K562 (cell line): ENCODE data around the gene PAIP1. TPM values are rescaled to one million over a fixed set of nuclear protein-coding genes. Genes with fewer than 3 reads are reported as not detected.

Source experiments
- ATAC-seq: fragments of 200-7000 bp; cut with Tn5 transposase; 3 replicates; pipeline ENCODE4 v1.9.1; 2020; ENCODE audit warnings: moderate library complexity
- BruUV-seq: library from RNA; stranded (reverse); fragments of 400-500 nt; replicated peaks from 2 replicates; lab custom pipeline; 2021; lab: Mats Ljungman, UMichigan
- CTCF ChIA-PET: fragments of 300-600 bp; formaldehyde crosslinking; extraction: SDS; loops from one replicate; lab custom pipeline; 2021; ENCODE audit warnings: low intra/inter-chr PET ratio; lab: Yijun Ruan, JAX
- POLR2A ChIA-PET: fragments of 300-600, 350-650 bp; sonication (Branson Sonifier 250); formaldehyde crosslinking; extraction: SDS; loops from one replicate; lab custom pipeline; 2021; ENCODE audit warnings: antibody characterized with exemption, inconsistent platforms; lab: Yijun Ruan, JAX
- DNase-seq, 4 experiments: peaks; one replicate each; pipeline versions ENCODE4 v3.0.0 to v3.0.0-alpha.2; 2011 to 2018; ENCODE audit warnings: low spot score in 3 of 4, mixed read lengths in 3 of 4; ENCODE audit errors: extremely low read depth in 1 of 4
- FAIRE-seq: peaks from 2 replicates; lab custom pipeline; 2011; peaks lifted over from hg19 to GRCh38; lab: Jason Lieb, UNC
- H2AFZ ChIP-seq: 2 replicates; pipeline ENCODE4 v1.6.0; 2011; ENCODE audit warnings: low read depth, low read length, control low read depth, inconsistent platforms
- H3K27ac ChIP-seq: fragments of 200-600 bp; 3 replicates; pipeline ENCODE4 v1.8.0; 2011; ENCODE audit warnings: low read depth, mild to moderate bottlenecking, control low read depth, inconsistent platforms, low read length, moderate library complexity, mixed read lengths; ENCODE audit errors: extremely low read depth
- H3K27me3 ChIP-seq, 2 experiments: fragments of 300-600 bp in 1 of 2; 2 replicates in 1 of 2; 3 replicates in 1 of 2; pipeline versions ENCODE4 v1.6.0 to v1.8.0; 2011; ENCODE audit warnings: inconsistent platforms in 2 of 2, low read length in 2 of 2, mild to moderate bottlenecking in 1 of 2, mixed read lengths in 1 of 2, moderate library complexity in 1 of 2; ENCODE audit not compliant: control insufficient read depth in 2 of 2, insufficient read depth in 2 of 2
- H3K36me3 ChIP-seq: fragments of 300-600 bp; 3 replicates; pipeline ENCODE4 v1.8.0; 2011; ENCODE audit warnings: mild to moderate bottlenecking, low read length, inconsistent platforms; ENCODE audit not compliant: control insufficient read depth, insufficient read depth
- H3K4me1 ChIP-seq, 2 experiments: fragments of 200-600 bp in 1 of 2; replicated peaks in 1 of 2; 2 replicates in 1 of 2; 3 replicates in 1 of 2; pipeline versions ENCODE4 v1.5.1 to v1.8.0; 2011; ENCODE audit warnings: inconsistent platforms in 2 of 2, low read length in 2 of 2, mild to moderate bottlenecking in 1 of 2, mixed read lengths in 1 of 2, moderate library complexity in 1 of 2; ENCODE audit not compliant: control insufficient read depth in 2 of 2, insufficient read depth in 2 of 2
- H3K4me2 ChIP-seq: 2 replicates; pipeline ENCODE4 v1.6.1; 2011; ENCODE audit warnings: low read length, control low read depth, inconsistent platforms, mixed read lengths; ENCODE audit not compliant: insufficient read depth
- H3K4me3 ChIP-seq: fragments of 200-600 bp; sonication (generic), shearing (Covaris generic); 2 replicates; pipeline ENCODE4 v1.5.1; 2016; ENCODE audit warnings: control low read depth, inconsistent platforms
- H3K79me2 ChIP-seq: fragments of 200-600 bp; 3 replicates; pipeline ENCODE4 v1.8.0; 2011; ENCODE audit warnings: low read length, inconsistent platforms; ENCODE audit not compliant: control insufficient read depth, insufficient read depth
- H3K9ac ChIP-seq, 2 experiments: 2 replicates each; pipeline versions ENCODE4 v1.6.0 to v1.6.1; 2011; ENCODE audit warnings: low read depth in 2 of 2, low read length in 2 of 2, control low read depth in 1 of 2, inconsistent platforms in 1 of 2, mild to moderate bottlenecking in 1 of 2, mixed read lengths in 1 of 2; ENCODE audit not compliant: insufficient read depth in 1 of 2
- H3K9me1 ChIP-seq: one replicate; pipeline ENCODE4 v1.6.0; 2011; ENCODE audit warnings: inconsistent platforms, mild to moderate bottlenecking, low read length, moderate library complexity; ENCODE audit not compliant: control insufficient read depth, insufficient read depth
- H3K9me3 ChIP-seq: replicated peaks from 2 replicates; pipeline ENCODE4 v1.5.1; 2011; ENCODE audit warnings: low read depth, low read length, inconsistent platforms; ENCODE audit not compliant: control insufficient read depth, insufficient read depth
- H4K20me1 ChIP-seq: replicated peaks from 2 replicates; pipeline ENCODE4 v1.6.1; 2011; ENCODE audit warnings: low read length, inconsistent platforms, mixed read lengths; ENCODE audit not compliant: control insufficient read depth, insufficient read depth
- HNRNPK ChIP-seq: fragments of 200-400 bp; formaldehyde crosslinking; IDR thresholded peaks from one replicate; pipeline ENCODE4 v1.6.1; 2018; ENCODE audit warnings: mild to moderate bottlenecking, low read depth, low read length; ENCODE audit not compliant: poor library complexity, severe bottlenecking
- MAFF ChIP-seq: IDR thresholded peaks from 2 replicates; pipeline ENCODE4 v1.6.1; 2012; ENCODE audit warnings: low read length, improper control_type of control experiment
- MAFK ChIP-seq: IDR thresholded peaks from 2 replicates; pipeline ENCODE4 v1.6.1; 2011; ENCODE audit warnings: low read length, improper control_type of control experiment
- MED1 ChIP-seq: sonication (generic); formaldehyde crosslinking; IDR thresholded peaks from 2 replicates; pipeline ENCODE4 v1.8.1; 2023; ENCODE audit warnings: missing genetic modification reagents, borderline replicate concordance
- NCOA6 ChIP-seq: fragments of 450-650 bp; IDR thresholded peaks from 2 replicates; pipeline ENCODE4 v1.6.1; 2017; ENCODE audit warnings: mild to moderate bottlenecking
- SAFB2 ChIP-seq: fragments of 200-400 bp; formaldehyde crosslinking; IDR thresholded peaks from 2 replicates; pipeline ENCODE4 v1.6.1; 2018; ENCODE audit warnings: borderline replicate concordance, low read length, low read depth, moderate library complexity; ENCODE audit not compliant: severe bottlenecking
- ZNF316 ChIP-seq: fragments of 450-650 bp; IDR thresholded peaks from 2 replicates; pipeline ENCODE4 v1.6.1; 2016
- WGBS: fragments of 100-300 bp; shearing (Covaris generic); methylation state at CpG from one replicate; pipeline ENCODE4 v1.1.6; 2016; ENCODE audit warnings: low coverage, mixed read lengths; ENCODE audit not compliant: insufficient coverage; ENCODE audit errors: missing lambda C conversion rate; 5-methylcytosine and 5-hydroxymethylcytosine counted together
- in situ Hi-C: fragments of 300-500 bp; cut with MboI; formaldehyde crosslinking; loops from 4 replicates; pipeline ENCODE4 v1.15.0; 2018; ENCODE audit warnings: inconsistent platforms, mixed read lengths
- intact Hi-C: fragments of 100-400 bp; cut with micrococcal nuclease; formaldehyde crosslinking; loops from 2 replicates; pipeline ENCODE4 v1.14.2; 2022
- polyA plus RNA-seq, 8 experiments: library from polyadenylated mRNA; depleted of rRNA in 4 of 8; stranded (reverse) in 5 of 8; unstranded in 3 of 8; fragments of >200 nt; fragmentation: Nextera tagmentation in 2 of 8; fragmentation: Illumina TruSeq in 1 of 8; extraction: Ambion mirVana in 2 of 8; extraction: Trizol in 1 of 8; gene quantifications; 2 replicates each; pipeline versions ENCODE4 v1.2.1 to v1.2.3, GENCODE V29; 2011 to 2014; ENCODE audit warnings: inconsistent platforms in 1 of 8, missing spikeins in 1 of 8
- total RNA-seq, 7 experiments: library from RNA; depleted of rRNA in 6 of 7; stranded (reverse); fragments of >200 nt in 6 of 7; fragmentation: Illumina TruSeq in 2 of 7; extraction: Trizol in 2 of 7; gene quantifications; 2 replicates each; pipeline versions ENCODE4 v1.2.1 to v1.2.3, GENCODE V29; 2011 to 2021; ENCODE audit warnings: low replicate concordance in 1 of 7
- TF ChIP-seq, protein P1 (sequence below), 2 experiments: IDR thresholded peaks in 1 of 2; conservative IDR thresholded peaks in 1 of 2; 2 replicates each; pipeline ENCODE4 v1.6.1; 2016; ENCODE audit warnings: low read depth in 2 of 2, mild to moderate bottlenecking in 1 of 2, missing compliant biosample characterization in 1 of 2, missing genetic modification characterization in 1 of 2, moderate library complexity in 1 of 2
- TF ChIP-seq, protein P2 (sequence below): IDR thresholded peaks from 2 replicates; pipeline ENCODE4 v1.6.1; 2011; ENCODE audit warnings: borderline replicate concordance, low read depth, mild to moderate bottlenecking, moderate library complexity, low read length; ENCODE audit not compliant: insufficient read depth, poor library complexity, severe bottlenecking

The PAIP1 gene
- total and polyA plus RNA-seq, 9 of the 15 experiments (the other 6 are each of a cell fraction or from before 2014, with no cell fraction given), result 51.7 to 181 (median 102) TPM

DNA sequence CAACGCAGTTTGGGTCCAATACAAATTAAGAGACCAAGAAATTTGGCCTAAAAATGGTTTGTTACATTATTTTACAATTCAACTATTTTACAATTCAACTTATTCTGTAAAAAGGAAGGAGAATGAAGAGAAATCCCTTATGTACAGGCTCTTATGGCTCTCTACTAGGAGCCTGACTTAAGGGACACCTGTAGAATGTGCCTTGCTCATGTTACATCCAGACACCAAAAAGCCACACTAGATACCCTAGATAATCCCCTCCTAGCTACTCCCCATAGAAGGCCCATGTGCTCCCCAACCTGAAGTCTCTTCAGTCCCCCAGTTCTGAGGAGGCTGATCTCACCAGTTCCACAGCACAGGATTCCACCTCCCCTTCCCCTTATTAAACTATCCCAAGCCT is 32.0 kb upstream of the PAIP1 start:
- no peaks in the 10 kb centered on the region for H3K9me3 ChIP-seq
- no peak overlapping the region for H3K4me3 ChIP-seq
- H3K4me1 ChIP-seq, result no peaks in the 10 kb centered on the region
- H4K20me1 ChIP-seq, result no peaks in the 10 kb centered on the region
- FAIRE-seq (no peak), ATAC-seq (peak; percentile 31; the same call in 1 of the 3 replicates), DNase-seq (no peak)
- H3K27me3 ChIP-seq, result no peaks in the 10 kb centered on the region
- H3K9ac ChIP-seq, result no peak overlapping the region
- WGBS, result 35% methylated on average over 1 of the region's 1 CpG
- ChIA-PET POLR2A (interaction anchor here (1.3 to 1.4 kb wide), 2 partner anchors 9 to 14 kb away, joined by 4 read pairs; no protein-coding TSS in a partner anchor), CTCF (no interaction called here)
- H3K27ac ChIP-seq, result no peak overlapping the region
- H2AFZ ChIP-seq, result no peak overlapping the region
- no peaks in the 10 kb centered on the region for H3K9me1 ChIP-seq
- intact Hi-C loops, result no loop called here
- no peaks in the 10 kb centered on the region for H3K79me2 ChIP-seq
- no peak for TF ChIP-seq SAFB2
- TF ChIP-seq MAFF, result no peak
- no peak for TF ChIP-seq MED1 (CRISPR knock-in tag)
- no peak for TF ChIP-seq MAFK
- TF ChIP-seq HNRNPK, result no peak
- no peaks in the 10 kb centered on the region; the same call in 2 of the 3 replicates for H3K36me3 ChIP-seq
- in situ Hi-C loops, result no loop called here
- H3K4me2 ChIP-seq, result no peak overlapping the region
- no TSS peak for BruUV-seq

DNA sequence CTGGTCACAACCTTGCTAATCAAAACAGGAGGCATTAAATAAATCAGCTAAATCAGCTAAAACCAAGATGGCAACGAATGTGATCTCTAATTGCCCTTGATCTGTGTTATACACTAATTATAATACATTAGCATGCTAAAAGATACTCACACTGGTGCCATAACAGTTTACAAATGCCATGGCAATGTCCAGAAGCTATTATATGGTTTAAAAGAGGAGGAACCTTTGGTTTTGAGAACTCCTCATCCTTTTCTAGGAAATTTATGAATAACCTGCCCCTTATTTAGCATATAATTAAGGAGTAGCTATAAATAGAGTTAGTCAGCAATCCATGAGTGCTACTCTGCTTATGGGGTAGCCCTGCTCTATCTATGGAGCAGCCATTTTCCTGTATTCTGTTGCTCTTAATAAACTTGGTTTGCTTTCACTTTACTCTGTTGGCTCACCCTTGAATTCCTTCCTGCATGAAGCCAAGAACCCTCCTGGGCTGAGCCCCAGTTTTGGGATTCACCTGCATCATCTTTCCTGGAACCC is 27.4 kb upstream of the PAIP1 start:
- POLR2A ChIA-PET, result no interaction called here
- 8% methylated on average over 1 of the region's 1 CpG for WGBS
- ATAC-seq, result peak; percentile 64
- H3K9me3 ChIP-seq, result no peaks in the 10 kb centered on the region
- intact Hi-C loops, result no loop called here
- peak overlapping the region; percentile 5; the same call in 1 of the 2 replicates for H2AFZ ChIP-seq
- in situ Hi-C loops, result no loop called here
- H3K4me2 ChIP-seq, result no peak overlapping the region
- no peaks in the 10 kb centered on the region for H4K20me1 ChIP-seq
- no peaks in the 10 kb centered on the region for H3K4me1 ChIP-seq
- CTCF ChIA-PET, result no interaction called here
- H3K4me3 ChIP-seq, result no peak overlapping the region
- no peaks in the 10 kb centered on the region for H3K79me2 ChIP-seq
- H3K36me3 ChIP-seq, result peaks cover 9% of the 10 kb centered on the region; the same call in 1 of the 3 replicates
- no peaks in the 10 kb centered on the region for H3K27me3 ChIP-seq
- H3K27ac ChIP-seq, result no peak overlapping the region
- FAIRE-seq, result no peak
- no peak for DNase-seq
- BruUV-seq, result no TSS peak
- no peak overlapping the region for H3K9ac ChIP-seq
- no peaks in the 10 kb centered on the region for H3K9me1 ChIP-seq
- TF ChIP-seq, protein P1, sequence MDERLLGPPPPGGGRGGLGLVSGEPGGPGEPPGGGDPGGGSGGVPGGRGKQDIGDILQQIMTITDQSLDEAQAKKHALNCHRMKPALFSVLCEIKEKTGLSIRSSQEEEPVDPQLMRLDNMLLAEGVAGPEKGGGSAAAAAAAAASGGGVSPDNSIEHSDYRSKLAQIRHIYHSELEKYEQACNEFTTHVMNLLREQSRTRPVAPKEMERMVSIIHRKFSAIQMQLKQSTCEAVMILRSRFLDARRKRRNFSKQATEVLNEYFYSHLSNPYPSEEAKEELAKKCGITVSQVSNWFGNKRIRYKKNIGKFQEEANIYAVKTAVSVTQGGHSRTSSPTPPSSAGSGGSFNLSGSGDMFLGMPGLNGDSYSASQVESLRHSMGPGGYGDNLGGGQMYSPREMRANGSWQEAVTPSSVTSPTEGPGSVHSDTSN (CRISPR knock-in tag; IDR thresholded peaks at IDR 0.05; ENCODE audit: low read depth), result no peak
- TF ChIP-seq, protein P1 (tag; conservative IDR thresholded peaks at IDR 0.05; ENCODE audit: low read depth), result peak; percentile 37; the same call in 1 of the 2 replicates
- TF ChIP-seq ZNF316 (peak; percentile 50), NCOA6 (no peak)
- TF ChIP-seq, protein P2, sequence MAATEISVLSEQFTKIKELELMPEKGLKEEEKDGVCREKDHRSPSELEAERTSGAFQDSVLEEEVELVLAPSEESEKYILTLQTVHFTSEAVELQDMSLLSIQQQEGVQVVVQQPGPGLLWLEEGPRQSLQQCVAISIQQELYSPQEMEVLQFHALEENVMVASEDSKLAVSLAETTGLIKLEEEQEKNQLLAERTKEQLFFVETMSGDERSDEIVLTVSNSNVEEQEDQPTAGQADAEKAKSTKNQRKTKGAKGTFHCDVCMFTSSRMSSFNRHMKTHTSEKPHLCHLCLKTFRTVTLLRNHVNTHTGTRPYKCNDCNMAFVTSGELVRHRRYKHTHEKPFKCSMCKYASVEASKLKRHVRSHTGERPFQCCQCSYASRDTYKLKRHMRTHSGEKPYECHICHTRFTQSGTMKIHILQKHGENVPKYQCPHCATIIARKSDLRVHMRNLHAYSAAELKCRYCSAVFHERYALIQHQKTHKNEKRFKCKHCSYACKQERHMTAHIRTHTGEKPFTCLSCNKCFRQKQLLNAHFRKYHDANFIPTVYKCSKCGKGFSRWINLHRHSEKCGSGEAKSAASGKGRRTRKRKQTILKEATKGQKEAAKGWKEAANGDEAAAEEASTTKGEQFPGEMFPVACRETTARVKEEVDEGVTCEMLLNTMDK, result no peak
